Nephron progenitor cell (in vitro differentiated cells): ENCODE results near the gene KDM4B.
A peak's percentile ranks its signal among the peaks of the same experiment; 100 is the strongest.

Source experiments
- DNase-seq: peaks from one replicate; pipeline ENCODE4 v3.0.0; 2021
- H3K27ac Mint-ChIP-seq: 2 replicates; pipeline ENCODE4 v1.8.0; 2021; ENCODE audit warnings: mild to moderate bottlenecking, moderate library complexity, mixed read lengths
- H3K27me3 Mint-ChIP-seq: 2 replicates; pipeline ENCODE4 v1.8.0; 2021; ENCODE audit warnings: mild to moderate bottlenecking, low read depth, mixed read lengths; ENCODE audit not compliant: poor library complexity
- H3K36me3 Mint-ChIP-seq: 2 replicates; pipeline ENCODE4 v1.8.0; 2021; ENCODE audit warnings: low read depth, mixed read lengths
- H3K4me1 Mint-ChIP-seq: 2 replicates; pipeline ENCODE4 v1.8.0; 2021; ENCODE audit warnings: mixed read lengths
- H3K4me3 Mint-ChIP-seq: 2 replicates; pipeline ENCODE4 v1.8.0; 2021; ENCODE audit warnings: mild to moderate bottlenecking, moderate library complexity, mixed read lengths
- H3K9me3 Mint-ChIP-seq: 2 replicates; pipeline ENCODE4 v1.8.0; 2021; ENCODE audit warnings: mild to moderate bottlenecking, moderate library complexity, mixed read lengths
- TF ChIP-seq, protein P1 (sequence below): fragments of 200-600 bp; sonication (generic); IDR thresholded peaks from 2 replicates; pipeline ENCODE4 v1.5.0; 2021; ENCODE audit warnings: antibody characterized with exemption

Gene KDM4B

DNA sequence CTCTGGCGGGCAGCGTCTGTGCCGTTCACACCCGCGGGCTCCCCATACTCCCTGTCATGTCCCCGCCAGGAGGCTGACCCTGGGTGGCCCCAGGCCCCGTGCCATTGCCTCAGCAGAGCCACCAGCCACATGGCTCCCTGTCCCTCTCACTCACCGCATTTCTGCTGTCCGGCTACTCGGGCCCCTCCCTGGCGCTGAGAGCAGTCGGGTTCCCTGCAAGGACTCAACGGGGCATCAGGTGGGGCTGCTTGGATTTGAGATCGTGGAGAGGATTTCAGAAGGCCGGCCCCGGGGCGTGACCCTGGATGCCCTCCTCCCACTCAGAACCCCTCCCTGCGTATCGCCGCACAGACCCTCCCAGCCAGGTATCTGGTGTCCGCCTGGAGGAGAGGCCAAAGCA is 142.1 kb downstream of the KDM4B start:
- H3K27ac Mint-ChIP-seq, result no peak overlapping the region
- H3K4me1 Mint-ChIP-seq, result peaks cover 37% of the 10 kb centered on the region
- H3K9me3 Mint-ChIP-seq, result peaks cover 7% of the 10 kb centered on the region
- TF ChIP-seq, protein P1, sequence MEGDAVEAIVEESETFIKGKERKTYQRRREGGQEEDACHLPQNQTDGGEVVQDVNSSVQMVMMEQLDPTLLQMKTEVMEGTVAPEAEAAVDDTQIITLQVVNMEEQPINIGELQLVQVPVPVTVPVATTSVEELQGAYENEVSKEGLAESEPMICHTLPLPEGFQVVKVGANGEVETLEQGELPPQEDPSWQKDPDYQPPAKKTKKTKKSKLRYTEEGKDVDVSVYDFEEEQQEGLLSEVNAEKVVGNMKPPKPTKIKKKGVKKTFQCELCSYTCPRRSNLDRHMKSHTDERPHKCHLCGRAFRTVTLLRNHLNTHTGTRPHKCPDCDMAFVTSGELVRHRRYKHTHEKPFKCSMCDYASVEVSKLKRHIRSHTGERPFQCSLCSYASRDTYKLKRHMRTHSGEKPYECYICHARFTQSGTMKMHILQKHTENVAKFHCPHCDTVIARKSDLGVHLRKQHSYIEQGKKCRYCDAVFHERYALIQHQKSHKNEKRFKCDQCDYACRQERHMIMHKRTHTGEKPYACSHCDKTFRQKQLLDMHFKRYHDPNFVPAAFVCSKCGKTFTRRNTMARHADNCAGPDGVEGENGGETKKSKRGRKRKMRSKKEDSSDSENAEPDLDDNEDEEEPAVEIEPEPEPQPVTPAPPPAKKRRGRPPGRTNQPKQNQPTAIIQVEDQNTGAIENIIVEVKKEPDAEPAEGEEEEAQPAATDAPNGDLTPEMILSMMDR, result no peak
- H3K36me3 Mint-ChIP-seq, result peaks cover 32% of the 10 kb centered on the region
- no peak for DNase-seq
- no peaks in the 10 kb centered on the region for H3K27me3 Mint-ChIP-seq
- H3K4me3 Mint-ChIP-seq, result no peak overlapping the region

DNA sequence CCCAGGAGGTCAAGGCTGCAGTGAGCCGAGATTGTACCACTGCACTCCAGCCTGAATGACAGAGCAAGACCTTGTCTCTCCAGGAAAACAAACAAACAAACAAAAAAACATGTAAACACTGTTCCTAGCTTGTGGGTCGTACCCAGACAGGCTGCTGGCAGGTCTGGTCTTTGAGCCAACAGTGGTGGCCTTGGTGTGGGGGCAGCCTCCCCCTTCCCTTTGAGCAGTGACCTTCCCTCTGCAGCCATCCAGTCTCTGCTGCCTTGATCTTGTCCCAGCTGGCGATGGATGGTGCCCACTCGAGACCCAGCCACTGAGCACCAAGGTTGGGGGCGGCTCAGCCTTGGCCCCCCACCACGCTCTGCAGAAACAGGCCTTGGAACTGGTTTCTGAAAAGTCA is 143.3 kb downstream of the KDM4B start:
- no peak for DNase-seq
- H3K4me3 Mint-ChIP-seq, result no peak overlapping the region
- peaks cover 13% of the 10 kb centered on the region for H3K9me3 Mint-ChIP-seq
- peak overlapping the region; percentile 32 for H3K27ac Mint-ChIP-seq
- no peaks in the 10 kb centered on the region for H3K27me3 Mint-ChIP-seq
- TF ChIP-seq, protein P1, result no peak
- H3K4me1 Mint-ChIP-seq, result peaks cover 39% of the 10 kb centered on the region
- H3K36me3 Mint-ChIP-seq, result peaks cover 38% of the 10 kb centered on the region

DNA sequence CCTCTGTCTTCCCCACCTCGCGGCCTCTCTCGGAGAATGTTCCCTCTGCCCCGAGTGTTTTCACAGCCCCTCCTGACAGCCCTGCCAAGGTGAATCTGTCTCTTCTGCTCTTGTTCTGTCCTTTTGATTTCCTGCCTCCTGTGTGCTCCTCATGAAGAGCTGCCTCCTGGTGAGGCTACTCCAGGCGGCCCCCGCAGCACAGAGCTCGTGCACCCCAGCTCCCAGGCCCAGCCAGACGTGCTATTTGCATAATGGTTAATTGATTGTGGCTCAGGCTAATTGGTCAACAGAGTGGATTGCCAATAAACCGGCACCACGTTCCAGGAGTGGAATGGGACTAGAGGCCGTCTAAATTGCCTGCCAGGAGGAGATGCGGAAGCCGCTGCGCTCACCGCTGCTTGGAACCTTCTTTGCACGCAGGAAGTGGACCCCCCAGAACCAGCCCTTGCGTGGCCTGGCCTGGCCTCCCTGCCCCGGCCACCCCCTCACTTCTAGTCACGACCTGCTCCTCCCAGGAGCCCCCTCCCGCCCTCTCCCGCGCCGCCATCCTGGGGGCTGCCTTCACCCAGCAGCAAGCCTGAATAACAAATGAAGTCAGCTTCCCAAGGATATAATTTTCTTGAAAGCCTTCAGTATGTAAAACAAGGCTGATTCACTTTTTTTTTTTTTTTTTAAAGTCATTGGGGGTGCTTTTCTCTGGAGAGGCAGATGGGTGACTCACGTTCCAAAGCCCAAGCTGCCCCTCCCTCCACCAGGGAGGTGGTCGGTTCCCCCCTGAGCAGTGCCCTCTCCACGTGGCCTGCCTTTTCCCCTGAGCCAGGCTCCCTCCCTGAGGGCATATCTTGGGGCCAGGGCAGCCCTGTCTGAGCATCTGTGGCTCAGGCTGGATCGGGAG is 144.0 kb downstream of the KDM4B start:
- no peaks in the 10 kb centered on the region for H3K27me3 Mint-ChIP-seq
- peaks cover 13% of the 10 kb centered on the region for H3K9me3 Mint-ChIP-seq
- TF ChIP-seq, protein P1, result no peak
- peaks cover 44% of the 10 kb centered on the region for H3K4me1 Mint-ChIP-seq
- no peak for DNase-seq
- H3K27ac Mint-ChIP-seq, result peak overlapping the region; percentile 87
- peaks cover 38% of the 10 kb centered on the region for H3K36me3 Mint-ChIP-seq
- H3K4me3 Mint-ChIP-seq, result no peak overlapping the region

DNA sequence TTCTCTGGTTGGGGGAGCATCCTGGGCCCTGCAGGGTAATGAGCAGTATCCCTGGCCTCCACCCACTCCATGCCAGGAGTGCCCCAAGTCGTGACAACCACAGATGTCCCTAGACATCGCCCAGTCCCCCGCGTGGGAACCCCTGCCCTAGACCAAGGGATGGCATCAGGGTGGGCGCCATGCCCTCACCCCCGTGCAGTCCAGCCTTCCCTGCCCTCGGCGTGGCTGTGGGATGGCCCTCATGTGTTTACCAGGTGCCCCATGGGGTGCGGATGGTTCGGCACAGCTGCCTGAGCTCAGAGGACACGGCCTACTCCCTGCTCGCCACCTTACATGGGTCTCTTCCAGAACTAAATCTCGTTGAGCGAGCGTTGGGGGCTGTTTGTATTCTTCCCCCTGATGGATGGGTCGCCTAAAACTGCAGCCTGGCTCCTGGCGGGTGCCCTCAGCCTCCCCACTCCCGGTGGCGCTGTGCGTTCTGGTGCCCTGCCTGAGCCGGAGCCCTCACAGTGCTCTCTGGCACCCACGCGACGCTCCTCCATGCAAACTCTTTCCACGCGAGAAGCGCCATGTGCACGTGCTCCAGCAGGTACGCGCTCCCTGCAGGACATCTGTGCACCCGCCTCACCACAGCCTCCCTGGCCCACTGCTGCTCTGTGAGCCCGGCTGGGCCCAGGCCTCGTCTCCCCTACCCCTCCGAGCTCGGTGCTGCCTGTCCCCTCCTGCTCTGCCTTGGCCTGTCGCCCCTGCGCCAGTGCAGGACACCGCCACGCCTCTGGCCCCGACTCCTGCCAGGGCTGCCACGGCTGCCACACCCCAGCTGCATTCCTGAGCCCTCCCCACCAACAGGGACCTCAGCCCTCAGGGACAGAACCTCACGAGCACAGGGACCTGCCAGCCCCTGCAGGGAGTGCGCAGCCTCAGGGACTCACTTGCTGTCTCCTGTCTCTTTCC is 145.0 kb downstream of the KDM4B start:
- TF ChIP-seq, protein P1, result no peak
- H3K27me3 Mint-ChIP-seq, result no peaks in the 10 kb centered on the region
- H3K4me1 Mint-ChIP-seq, result peaks cover 46% of the 10 kb centered on the region
- no peak overlapping the region for H3K4me3 Mint-ChIP-seq
- peaks cover 13% of the 10 kb centered on the region for H3K9me3 Mint-ChIP-seq
- DNase-seq, result no peak
- H3K36me3 Mint-ChIP-seq, result peaks cover 42% of the 10 kb centered on the region
- no peak overlapping the region for H3K27ac Mint-ChIP-seq

DNA sequence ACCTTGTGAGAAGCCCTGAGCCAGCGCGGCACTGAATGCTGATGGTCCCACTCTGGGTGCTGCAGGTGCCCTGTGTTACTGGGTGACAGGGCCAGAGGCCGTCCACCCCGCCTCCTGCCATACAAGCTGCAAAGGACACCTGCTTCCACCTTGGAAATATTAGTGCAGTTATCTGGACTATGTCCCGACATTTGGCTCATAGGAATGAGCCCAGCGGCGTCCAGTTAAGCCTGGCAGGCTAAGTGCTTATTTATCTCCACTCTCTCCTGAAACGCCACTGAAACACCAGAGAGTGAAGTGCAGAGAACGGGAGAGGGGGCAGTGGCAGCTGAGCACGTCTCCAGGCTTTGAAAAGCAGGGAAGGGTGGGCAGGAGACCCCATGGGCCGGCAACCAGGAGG is 145.8 kb downstream of the KDM4B start:
- Mint-ChIP-seq H3K36me3 (peaks cover 48% of the 10 kb centered on the region), H3K27me3 (no peaks in the 10 kb centered on the region), H3K27ac (no peak overlapping the region), H3K9me3 (peaks cover 13% of the 10 kb centered on the region), H3K4me3 (no peak overlapping the region), H3K4me1 (peaks cover 50% of the 10 kb centered on the region)
- TF ChIP-seq, protein P1, result no peak
- no peak for DNase-seq
